ENCODE results near the gene PEX16.

DNA sequence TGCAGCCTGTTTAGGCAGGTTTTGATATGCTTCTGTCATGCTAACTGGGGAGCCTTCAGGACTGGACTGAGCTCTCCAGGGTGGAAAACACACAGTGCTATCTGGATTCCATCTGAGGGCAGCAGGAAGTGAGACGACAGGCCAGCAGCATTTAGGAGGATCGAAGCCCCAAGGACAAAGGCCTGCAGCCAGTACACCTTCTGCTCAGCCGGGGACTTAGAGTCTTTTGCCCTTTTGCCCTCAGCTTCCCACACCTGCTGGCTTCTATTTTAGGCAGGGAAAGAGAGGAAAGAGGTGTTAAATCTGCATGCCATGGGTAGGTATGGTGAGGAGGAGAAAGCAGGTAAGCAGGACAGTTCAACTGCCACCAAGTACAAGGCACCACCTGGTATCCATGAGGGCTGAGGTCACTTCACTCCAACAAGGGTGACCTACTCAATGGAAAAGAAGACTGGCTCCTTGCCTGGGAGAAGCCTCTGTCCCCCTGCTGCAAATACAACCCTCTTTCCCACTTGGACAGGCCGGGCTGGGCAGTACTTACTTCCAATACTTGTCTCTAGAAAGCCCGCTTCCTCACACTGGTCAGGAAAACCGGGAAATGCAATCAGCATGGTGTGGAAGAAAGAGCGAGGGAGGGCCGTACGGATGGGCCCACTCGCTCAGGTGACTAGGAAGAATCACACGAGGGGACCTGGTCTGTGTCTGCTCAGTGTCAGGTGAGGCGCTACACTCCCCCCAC, 17.1 kb upstream of the PEX16 start:
- TF ChIP-seq POLR2AphosphoS5 (IDR thresholded peaks at IDR 0.05) (no peak), POLR2A (IDR thresholded peaks at IDR 0.05) (no peak), EP300 (IDR thresholded peaks at IDR 0.05) (no peak)
- TF ChIP-seq, protein P1, sequence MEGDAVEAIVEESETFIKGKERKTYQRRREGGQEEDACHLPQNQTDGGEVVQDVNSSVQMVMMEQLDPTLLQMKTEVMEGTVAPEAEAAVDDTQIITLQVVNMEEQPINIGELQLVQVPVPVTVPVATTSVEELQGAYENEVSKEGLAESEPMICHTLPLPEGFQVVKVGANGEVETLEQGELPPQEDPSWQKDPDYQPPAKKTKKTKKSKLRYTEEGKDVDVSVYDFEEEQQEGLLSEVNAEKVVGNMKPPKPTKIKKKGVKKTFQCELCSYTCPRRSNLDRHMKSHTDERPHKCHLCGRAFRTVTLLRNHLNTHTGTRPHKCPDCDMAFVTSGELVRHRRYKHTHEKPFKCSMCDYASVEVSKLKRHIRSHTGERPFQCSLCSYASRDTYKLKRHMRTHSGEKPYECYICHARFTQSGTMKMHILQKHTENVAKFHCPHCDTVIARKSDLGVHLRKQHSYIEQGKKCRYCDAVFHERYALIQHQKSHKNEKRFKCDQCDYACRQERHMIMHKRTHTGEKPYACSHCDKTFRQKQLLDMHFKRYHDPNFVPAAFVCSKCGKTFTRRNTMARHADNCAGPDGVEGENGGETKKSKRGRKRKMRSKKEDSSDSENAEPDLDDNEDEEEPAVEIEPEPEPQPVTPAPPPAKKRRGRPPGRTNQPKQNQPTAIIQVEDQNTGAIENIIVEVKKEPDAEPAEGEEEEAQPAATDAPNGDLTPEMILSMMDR (IDR thresholded peaks at IDR 0.05), result no peak

Data from gastroesophageal sphincter (tissue), 3 donors.